ENCODE results near the gene ZBTB47.

The ZBTB47 gene

DNA sequence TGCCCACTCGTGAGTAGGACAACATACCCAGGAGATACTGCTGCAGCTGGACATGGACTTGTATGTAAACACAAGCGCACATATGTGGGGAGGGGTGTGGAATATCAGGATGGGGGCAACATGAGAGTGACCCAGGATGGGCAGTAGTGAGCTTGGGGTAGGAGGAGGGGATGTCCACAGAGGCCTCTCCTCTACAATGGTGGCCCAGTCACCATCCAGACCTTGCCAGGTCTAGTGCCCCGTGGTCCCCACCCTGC lies 266 bp upstream of the ZBTB47 start:
- no peak for DNase-seq

DNA sequence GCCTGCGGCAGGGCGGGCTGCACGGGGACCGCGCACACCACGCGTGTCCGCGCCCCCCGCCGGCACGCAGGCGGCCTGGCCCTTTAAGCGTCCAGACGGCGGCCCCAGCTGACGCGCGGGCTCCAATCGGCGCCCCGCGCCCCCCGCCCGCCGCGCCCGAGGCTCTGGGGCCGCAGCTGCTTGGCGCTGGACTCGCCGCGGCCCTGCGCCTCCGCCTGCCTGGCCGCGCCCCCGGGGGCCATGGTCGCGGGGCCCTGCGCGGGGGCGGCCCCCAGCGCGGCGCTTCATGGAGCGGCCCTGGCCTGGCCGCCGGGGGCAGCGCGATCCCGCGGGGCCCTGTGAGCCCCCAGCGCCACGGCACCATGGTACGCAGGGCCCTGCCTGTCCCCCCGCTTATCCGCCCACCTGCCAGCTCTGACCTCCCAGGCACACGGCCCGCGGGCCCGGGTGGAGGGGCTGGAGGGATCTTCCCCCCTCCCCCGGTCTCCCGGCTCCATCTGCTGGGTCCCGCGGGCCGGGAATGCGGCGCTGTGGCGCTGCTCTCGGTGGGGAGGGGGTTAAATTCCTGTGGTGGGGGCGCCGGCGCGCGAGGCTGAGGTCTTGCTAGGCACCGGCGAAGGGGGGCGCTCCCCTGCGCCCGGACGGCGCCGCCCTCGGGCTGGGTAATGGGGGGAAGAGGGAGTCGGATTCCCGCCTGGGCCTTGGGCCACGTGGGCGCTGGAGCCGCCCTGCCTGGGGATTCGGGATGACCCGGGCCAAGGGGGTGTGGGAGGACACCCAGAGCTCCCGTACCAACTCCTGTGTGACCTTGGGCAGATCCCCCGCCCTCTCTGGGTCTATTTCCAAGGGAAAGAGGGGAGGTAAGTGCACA lies 1.1 kb downstream of the ZBTB47 start:
- DNase-seq, result no peak

DNA sequence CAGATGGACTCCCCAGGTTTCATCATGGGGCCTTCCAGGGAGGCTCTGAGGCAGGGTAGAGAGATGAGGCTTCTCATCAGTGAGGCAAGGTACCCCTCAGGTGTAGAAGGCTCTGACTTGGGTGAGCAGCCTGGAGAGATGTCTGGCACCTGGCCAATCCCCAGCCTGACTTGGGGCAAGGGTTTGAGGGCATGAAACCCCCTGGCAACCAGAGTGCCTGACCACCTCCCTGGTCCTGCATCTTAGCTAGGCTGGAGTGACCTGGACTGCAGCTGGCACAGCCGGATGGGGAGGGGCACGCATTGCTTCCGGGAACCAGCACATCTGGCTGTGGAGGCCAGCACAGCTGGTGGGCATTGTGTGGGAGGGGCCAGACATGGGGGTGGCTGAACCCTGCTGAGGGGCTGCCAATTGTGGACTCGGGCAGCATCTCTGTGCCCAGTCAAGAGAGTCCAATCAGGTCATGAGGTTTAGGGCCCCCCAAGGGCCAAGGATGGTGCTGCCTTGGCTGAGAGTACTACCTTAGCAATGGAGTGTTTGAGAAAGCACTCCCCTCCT lies 1.9 kb downstream of the ZBTB47 start:
- no peak for DNase-seq

DNA sequence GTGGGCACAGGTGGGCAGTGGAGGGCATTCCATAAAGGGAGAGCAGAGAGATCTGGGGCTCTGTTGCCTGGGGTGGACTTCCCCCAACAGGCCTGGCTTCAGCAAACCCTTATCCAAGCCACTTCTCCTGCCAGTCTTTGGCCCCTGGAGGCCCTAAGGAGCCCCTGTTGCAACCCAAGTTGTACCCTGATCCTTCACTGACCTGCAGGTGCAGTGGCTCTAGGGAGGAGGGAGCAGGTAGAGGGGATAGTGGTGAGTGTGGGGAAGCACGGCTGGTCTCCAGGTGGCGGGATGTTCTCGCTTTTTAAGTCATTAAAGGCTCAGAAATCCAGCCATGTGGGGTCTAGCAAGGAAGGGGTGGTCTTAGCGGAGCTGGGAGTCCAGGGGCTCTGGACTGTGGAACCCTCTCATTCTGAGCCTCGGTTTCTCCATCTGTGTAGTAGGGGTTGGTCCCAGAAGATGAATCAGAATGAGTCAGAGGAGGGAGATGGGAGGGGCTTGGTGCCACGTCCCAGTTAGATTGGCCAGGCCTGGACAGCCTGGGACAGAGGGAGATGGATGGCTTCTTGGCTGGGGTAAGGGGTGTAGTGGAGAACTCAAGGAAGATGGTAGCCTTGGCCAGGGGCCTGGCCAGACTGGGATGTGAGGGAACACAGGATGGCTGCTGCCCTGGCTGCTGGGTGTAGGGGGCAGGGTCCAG lies 2.6 kb downstream of the ZBTB47 start:
- DNase-seq, result no peak

DNA sequence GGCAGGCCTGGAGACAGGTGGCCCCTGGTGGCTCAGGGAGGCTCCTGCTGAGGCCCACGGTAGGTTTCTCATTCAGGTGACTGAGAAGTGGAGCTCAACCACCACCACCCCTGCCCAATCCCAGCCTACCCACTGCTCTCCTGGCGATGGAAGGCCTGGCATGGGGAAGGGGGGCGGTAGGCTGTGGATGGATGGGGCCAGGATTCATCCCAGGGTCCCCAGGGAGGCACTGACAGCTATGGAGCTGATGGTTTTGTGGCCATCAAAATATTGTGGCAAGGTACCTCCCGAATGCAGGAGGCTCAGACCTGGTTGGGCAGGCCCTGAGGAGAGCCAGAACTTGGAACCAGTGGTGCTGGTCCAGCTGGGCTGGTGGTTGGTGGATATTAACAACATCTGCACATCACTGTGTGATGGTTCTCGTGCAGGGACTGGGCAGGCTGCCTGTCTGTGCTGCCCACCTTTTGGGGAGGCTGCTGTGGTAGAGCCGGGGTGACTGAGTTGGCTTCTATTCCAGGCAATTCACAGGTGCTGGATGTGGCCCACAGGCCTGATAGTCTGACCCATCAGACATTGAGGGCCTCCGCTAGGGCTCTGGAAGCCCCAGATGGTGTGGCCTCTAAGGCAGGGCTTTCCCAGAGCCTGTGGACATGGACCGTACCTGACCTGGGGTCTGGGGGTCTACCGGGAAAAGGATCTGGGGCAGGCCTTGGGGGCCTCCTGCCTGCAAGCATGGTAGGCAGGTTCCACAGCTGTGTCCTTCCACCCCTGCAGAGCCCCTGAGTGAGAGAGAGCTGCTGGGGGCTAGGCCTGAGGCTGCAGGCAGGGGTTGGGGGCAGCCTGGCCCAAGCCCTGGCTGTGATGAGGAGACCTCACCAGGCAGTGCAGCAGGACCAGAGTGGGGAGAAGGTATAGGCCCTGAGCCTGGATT lies 3.4 kb downstream of the ZBTB47 start:
- DNase-seq, result no peak

DNA sequence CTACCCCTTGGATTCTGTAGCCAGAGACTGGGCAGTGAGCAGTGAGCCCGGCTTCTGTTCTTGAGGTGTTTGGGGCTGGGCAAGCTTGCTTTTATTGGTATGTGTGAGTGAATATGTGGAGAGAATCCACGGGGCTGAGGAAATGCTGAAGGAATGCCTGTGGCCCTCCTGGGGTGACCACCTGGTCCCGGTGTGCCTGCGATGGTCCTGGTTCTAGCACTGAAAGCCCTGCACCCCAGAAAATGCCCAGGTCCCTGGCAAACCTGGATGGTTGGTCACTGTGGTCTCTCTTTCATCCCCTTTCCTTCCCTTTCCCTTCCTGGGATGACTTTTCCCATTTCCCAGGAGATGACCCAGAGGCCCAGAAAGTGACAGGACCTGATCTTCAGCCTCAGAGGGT lies 4.2 kb downstream of the ZBTB47 start:
- DNase-seq, result no peak

DNA sequence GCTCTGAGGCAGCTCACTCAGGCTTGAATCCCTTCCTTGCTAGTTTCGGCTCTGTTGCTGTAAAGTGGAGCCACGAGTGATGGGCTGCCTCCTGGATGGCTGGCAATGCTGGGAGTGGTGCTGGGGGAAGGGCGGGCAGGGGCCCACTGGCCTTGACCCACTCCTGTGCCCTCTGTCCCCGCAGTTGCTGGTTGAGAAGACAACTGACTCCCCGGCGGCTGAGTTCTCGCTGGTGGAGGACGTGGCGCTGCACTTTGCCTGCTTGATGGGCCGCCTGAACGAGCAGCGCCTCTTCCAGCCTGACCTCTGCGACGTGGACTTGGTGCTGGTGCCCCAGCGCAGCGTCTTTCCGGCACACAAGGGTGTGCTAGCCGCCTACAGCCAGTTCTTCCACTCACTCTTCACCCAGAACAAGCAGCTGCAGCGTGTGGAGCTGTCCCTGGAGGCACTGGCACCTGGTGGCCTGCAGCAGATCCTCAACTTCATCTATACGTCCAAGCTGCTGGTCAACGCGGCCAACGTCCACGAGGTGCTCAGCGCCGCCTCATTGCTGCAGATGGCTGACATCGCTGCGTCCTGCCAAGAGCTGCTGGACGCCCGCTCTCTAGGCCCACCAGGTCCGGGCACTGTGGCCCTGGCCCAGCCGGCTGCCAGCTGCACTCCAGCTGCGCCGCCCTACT lies 4.7 kb downstream of the ZBTB47 start:
- DNase-seq, result no peak

DNA sequence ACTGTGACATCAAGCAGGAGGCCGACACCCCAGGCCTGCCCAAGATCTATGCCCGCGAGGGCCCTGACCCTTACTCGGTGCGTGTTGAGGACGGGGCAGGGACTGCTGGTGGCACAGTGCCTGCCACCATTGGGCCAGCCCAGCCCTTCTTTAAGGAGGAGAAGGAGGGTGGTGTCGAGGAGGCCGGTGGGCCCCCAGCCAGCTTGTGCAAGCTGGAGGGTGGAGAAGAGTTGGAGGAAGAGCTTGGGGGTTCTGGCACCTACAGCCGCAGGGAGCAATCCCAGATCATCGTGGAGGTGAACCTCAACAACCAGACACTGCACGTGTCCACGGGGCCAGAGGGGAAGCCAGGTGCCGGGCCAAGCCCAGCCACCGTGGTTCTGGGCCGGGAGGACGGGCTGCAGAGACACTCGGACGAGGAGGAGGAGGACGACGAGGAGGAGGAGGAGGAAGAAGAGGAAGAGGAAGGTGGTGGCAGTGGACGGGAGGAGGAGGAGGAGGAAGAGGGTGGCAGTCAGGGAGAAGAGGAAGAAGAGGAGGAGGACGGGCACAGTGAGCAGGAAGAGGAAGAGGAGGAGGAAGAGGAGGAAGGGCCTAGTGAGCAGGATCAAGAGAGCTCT lies 5.4 kb downstream of the ZBTB47 start:
- DNase-seq, result no peak

DNA sequence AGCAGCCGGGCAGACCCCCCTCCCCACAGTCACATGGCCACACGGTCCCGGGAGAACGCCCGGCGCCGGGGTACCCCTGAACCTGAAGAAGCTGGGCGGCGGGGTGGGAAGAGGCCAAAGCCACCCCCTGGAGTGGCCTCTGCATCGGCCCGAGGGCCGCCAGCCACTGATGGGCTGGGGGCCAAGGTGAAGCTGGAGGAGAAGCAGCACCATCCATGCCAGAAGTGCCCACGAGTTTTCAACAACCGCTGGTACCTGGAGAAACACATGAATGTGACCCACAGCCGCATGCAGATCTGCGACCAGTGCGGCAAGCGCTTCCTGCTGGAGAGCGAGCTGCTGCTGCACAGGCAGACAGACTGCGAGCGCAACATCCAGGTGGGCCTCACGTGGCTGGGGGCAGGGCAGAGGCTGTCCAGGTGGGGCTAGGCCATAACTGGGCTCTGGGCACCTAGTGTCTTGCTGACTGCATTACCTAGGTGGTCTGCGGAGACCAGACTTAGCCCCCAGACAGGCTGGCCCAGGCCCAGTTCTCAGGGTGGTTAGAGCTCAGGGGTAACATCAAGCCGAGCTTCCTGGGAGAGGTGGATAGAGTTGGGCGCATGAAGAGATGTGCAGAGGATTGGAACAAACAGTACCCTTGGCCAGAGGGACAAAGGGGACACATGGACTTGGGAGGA lies 6.1 kb downstream of the ZBTB47 start:
- no peak for DNase-seq

DNA sequence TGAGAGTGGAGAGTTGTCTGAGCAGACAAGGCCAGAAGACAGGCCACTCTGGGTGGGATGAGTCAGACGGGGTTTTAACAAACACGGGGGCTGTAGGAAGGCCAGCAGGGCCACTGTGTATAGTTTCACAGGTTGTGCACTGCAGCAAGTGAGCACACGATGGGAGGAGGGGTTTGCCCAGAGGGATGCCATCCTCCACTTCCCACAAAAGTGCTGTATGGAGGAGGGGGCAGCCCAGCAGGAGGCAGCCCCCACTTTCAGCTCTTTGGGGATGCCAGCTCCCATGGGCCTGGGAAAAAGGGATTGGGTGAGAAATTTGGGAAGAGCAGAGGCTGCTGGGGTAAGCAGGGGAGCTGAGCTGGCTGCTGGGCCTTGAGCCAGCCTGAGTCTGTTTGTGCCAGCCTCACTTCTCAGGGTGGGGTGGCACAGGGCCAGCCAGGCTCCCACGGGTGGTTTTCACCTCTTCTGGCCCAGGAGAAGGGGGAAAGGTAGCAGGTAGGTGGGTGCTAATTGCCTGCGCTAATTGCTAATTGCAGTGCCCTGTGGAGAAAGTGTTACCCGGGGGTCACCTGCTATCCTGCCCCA lies 6.7 kb downstream of the ZBTB47 start:
- DNase-seq, result no peak

DNA sequence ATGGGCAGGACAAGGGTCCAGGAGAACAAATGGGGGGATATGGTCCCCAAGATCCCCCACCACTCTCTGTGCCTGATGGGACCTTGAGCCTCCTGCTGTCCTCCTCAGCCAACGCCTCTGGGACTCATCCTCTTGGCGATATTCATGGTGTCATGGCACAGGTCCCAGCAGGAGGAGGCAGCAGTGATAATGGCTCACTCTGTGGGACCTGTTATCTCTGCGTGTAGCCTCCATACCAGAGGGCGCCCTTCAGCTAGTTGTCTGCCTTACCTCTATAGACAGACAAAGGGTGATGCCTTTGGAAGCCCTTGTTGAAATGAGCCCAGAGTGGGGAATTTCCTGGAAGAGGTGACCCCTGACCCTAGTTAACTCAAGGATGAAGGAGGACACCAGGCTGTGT lies 7.4 kb downstream of the ZBTB47 start:
- DNase-seq, result no peak

DNA sequence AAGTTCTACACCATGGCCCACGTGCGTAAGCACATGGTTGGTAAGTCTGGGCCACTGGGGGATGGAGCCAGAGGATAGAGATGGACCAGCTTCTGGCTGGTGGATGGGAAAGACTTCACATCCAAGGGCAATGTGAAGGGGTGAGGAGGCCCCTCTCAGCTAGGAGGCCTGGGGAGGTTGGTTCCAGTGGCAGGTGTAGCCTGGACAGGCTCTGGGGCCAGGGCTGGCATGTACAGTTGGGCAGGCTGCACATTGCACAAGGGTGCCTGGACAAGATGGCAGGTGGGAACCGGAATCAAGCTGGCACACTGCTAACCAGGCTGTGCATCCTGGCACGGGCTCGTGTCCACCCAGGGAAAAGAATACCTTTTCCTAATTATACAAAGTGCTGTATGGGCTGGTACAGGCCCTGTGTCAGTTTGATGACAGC lies 8.1 kb downstream of the ZBTB47 start:
- DNase-seq, result no peak

DNA sequence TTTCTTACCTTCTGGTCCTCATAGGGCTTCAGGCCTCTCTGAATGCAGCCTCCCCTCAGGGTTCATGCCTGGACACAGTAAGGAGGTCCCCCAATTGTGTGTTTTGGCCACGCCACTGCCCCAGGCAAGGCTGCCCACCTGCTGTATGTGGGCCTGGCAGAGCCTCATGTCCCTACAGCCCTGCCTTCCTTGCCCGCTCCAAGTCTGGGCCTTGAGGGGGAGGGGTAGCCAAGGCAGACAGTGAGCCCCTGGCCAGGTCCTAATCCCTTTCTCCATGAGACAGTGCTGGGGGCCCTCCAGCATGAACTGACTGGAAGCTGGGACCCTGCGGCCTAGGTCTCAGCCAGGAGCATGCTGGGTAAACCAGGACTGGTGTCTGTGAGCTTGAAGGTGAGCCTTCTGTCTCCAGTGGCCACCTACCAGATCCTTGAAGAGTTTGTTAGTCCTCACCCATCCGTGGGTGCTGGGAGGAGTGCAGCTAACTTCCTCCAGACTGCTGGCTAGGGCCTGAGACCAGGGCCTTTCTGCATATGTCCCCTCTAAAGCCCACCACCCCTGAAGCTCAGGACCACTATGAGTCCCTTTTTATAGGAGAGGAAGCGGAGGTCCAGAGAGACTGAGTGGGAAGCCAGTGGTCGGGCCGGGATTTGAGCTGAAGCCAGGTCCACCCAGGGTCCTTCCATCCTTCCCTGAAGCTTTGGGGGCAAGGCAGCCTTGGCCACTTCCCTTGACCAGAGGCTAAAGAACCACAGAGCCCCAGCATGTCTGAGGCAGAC lies 8.7 kb downstream of the ZBTB47 start:
- no peak for DNase-seq

DNA sequence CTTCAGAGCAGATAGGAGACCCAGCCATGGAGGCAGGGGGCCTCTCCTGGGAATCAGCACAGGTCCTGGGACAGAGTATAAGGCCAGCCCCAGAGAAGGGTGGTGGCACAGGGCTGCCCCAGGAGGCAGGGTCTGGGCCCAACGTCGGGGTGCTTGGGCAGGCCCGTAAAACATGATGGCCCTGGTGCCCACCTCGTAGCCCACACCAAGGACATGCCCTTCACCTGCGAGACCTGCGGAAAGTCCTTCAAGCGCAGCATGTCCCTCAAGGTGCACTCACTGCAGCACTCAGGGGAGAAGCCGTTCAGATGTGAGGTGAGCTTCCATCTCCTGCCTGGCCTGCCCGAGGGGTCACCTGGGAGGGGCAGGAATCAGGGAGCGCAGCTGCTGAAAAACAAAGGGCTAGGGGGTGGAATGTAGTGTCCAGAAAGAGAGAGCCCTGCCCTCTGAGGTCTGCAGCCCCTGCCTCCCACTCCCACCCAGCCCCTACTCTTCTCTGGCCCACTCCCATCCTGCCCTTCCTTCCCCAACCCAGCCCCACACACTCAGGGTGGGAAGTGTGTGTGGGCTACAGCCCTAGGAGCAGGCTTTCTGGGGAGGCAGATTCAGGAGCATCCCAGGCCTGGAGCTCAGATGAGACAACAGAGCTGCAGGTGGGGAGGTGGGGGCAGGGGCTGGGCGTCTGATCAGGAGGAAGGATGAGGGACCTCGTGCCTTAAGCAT lies 9.5 kb downstream of the ZBTB47 start:
- no peak for DNase-seq

DNA sequence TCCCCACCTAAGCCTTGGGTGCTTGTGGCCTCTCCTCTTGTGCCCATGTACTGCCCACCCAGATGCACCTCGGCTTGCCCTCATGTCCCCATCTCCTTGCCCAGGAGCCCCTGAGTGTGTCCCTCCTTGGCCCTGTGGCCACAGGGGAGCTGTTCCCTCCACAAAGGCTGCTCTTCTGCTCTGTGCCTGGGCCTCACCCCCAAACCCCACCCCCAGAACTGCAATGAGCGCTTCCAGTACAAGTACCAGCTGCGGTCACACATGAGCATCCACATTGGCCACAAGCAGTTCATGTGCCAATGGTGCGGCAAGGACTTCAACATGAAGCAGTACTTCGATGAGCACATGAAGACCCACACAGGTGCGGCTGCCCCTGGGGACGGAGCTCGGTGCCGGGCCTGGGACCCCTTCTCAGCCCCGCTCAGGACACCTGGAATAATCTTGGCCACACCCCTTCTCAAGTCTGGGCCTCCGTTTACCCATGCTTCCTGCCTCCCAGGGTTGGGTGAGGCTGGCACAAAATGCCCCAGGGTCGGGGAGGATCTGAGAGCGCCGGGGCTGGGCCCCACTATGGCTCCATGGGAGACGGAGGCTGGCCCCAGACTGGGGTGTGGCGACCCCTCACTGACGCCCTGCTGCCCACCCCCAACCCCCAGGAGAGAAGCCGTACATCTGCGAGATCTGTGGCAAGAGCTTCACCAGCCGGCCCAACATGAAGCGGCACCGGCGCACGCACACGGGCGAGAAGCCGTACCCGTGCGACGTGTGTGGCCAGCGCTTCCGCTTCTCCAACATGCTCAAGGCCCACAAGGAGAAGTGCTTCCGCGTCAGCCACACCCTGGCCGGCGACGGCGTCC lies 10.3 kb downstream of the ZBTB47 start:
- no peak for DNase-seq

DNA sequence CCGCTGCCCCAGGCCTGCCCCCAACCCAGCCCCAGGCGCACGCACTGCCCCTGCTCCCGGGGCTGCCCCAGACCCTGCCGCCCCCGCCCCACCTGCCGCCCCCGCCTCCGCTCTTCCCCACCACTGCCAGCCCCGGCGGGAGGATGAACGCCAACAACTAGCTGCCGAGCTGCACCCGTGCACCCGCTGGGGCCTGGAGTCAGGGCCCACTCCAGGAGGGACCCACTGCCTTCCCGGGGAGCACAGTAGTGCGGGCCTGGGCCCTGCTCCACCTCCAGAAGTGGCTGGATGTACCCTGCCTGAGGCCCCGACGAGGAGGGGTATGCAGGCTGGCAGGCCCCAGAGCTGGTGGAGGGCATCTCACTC lies 10.9 kb downstream of the ZBTB47 start:
- no peak for DNase-seq

DNA sequence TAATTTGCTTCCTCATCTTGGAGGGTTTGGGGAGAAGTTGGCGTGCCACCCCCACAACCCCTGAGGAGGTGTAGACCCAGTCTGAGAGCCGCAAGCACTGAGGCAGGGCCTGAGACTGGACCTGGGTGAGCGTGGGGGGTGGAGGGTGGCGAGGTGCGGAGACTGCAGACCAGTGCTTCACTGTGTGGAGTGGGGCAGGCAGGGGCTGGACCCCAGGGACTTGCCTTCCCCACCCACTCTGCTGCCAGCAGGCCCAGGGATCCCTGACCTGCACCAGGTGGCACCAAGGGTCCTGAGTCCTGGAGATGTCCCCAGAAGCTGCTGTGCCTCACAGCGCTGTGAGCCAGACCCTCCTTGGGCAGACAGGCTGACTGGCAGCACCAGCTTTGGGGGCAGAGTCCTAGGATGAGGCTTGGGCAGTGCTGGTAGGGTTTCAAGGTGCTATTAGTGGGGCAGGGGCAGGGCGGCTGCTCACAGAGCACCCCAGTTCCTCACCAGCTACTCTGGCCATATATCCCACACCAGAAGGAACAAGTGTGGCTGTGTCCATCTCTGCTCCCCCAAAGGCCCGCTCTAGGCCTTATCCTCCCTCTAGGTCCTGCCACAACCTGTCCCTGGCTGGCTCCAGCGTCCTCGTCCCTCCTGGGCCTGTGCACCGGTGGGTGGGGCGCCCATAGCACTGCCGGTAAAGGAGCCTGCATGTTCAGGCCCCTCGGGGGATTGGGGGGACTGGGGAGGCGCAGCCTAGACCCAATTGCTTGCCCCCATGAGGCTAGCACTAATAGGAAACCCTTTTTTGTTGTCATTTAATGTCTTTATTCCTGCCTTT lies 11.8 kb downstream of the ZBTB47 start:
- no peak for DNase-seq

DNA sequence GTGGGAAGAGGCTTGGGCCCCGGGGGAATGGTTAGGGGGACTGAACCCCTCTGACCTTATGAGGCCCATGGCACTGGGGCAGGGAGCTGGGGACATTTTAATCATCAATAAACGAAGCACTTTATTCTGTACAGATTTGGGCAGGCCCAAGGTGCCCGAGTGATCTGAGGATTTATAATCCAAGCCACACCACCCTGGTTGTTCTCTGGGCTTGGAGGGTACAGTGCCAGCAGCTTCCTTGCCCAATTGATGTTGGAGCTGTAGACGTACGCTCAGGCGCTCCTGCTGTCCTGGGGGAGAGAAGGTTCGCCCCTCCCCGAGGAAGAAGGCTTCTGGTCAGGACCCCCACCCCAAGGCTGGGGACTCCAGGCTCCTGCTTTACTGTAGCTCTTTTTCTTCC lies 12.5 kb downstream of the ZBTB47 start:
- DNase-seq, result no peak
